ENCODE data around the gene NOD1. TPM values are rescaled to one million over a fixed set of nuclear protein-coding genes. Genes with fewer than 3 reads are reported as not detected.

The NOD1 gene
- total RNA-seq, 1 experiment from 2014 or later: 7.0 TPM

- H3K36me3 Mint-ChIP-seq (ENCODE audit: insufficient read depth, unreplicated experiment): peaks cover 6% of the 10 kb centered on the region
- H3K9me3 Mint-ChIP-seq (ENCODE audit: unreplicated experiment): no peaks in the 10 kb centered on the region
- ChIA-PET POLR2A (no interaction called here), CTCF (no interaction called here)
- H3K27me3 Mint-ChIP-seq (ENCODE audit: insufficient read depth, unreplicated experiment): no peaks in the 10 kb centered on the region
- DNase-seq: no peak
- H3K4me1 ChIP-seq: no peaks in the 10 kb centered on the region; the same call in 1 of the 2 replicates
- no peak overlapping the region for H3K27ac Mint-ChIP-seq (ENCODE audit: unreplicated experiment)
- no peak overlapping the region for H3K4me3 Mint-ChIP-seq (ENCODE audit: unreplicated experiment)
- no TSS peak for BruUV-seq (replicated peaks)
- no peaks in the 10 kb centered on the region for H3K4me1 Mint-ChIP-seq (ENCODE audit: low read depth, unreplicated experiment)
- no peaks in the 10 kb centered on the region for H3K36me3 ChIP-seq (ENCODE audit: control insufficient read depth, insufficient read depth, low read length)
- intact Hi-C loops (cut with micrococcal nuclease; ENCODE audit: unreplicated experiment): no loop called here
- no peak for TF ChIP-seq CTCF (IDR thresholded peaks at IDR 0.05; ENCODE audit: insufficient read depth in 1 of 2, low read depth in 1 of 2, low read length in 1 of 2, severe bottlenecking in 1 of 2, unreplicated experiment in 1 of 2)
- no peak overlapping the region for H3K4me3 ChIP-seq (ENCODE audit: low read depth, low read length)
- no peaks in the 10 kb centered on the region for H3K9me3 ChIP-seq
- no peaks in the 10 kb centered on the region for H3K27me3 ChIP-seq (replicated peaks; ENCODE audit: control insufficient read depth, insufficient read depth, low read length)
These were observed 31.1 kb downstream of the NOD1 start for GRCh38 chr7:30447466-30447865.

- Mint-ChIP-seq H3K9me3 (ENCODE audit: unreplicated experiment) (no peaks in the 10 kb centered on the region), H3K36me3 (ENCODE audit: insufficient read depth, unreplicated experiment) (peaks cover 6% of the 10 kb centered on the region), H3K27ac (ENCODE audit: unreplicated experiment) (no peak overlapping the region), H3K4me1 (ENCODE audit: low read depth, unreplicated experiment) (no peaks in the 10 kb centered on the region), H3K27me3 (ENCODE audit: insufficient read depth, unreplicated experiment) (no peaks in the 10 kb centered on the region), H3K4me3 (ENCODE audit: unreplicated experiment) (no peak overlapping the region)
- ChIA-PET POLR2A (no interaction called here), CTCF (no interaction called here)
- no peaks in the 10 kb centered on the region for H3K9me3 ChIP-seq
- H3K4me1 ChIP-seq: no peaks in the 10 kb centered on the region
- TF ChIP-seq CTCF (IDR thresholded peaks at IDR 0.05; ENCODE audit: insufficient read depth in 1 of 2, low read depth in 1 of 2, low read length in 1 of 2, severe bottlenecking in 1 of 2, unreplicated experiment in 1 of 2): no peak
- H3K4me3 ChIP-seq (ENCODE audit: low read depth, low read length): no peak overlapping the region
- no peak for DNase-seq
- no peaks in the 10 kb centered on the region for H3K27me3 ChIP-seq (replicated peaks; ENCODE audit: control insufficient read depth, insufficient read depth, low read length)
- intact Hi-C loops (cut with micrococcal nuclease; ENCODE audit: unreplicated experiment): no loop called here
- H3K36me3 ChIP-seq (ENCODE audit: control insufficient read depth, insufficient read depth, low read length): no peaks in the 10 kb centered on the region
- BruUV-seq (replicated peaks): no TSS peak
These were observed 32.3 kb downstream of the NOD1 start for GRCh38 chr7:30446266-30446665.

- Histone ChIP-seq H3K4me1 (no peaks in the 10 kb centered on the region), H3K27me3 (replicated peaks; ENCODE audit: control insufficient read depth, insufficient read depth, low read length) (no peaks in the 10 kb centered on the region), H3K4me3 (ENCODE audit: low read depth, low read length) (no peak overlapping the region), H3K9me3 (no peaks in the 10 kb centered on the region), H3K36me3 (ENCODE audit: control insufficient read depth, insufficient read depth, low read length) (no peaks in the 10 kb centered on the region)
- DNase-seq: peak; percentile 32 to 47
- ChIA-PET POLR2A (no interaction called here), CTCF (no interaction called here)
- no peak for TF ChIP-seq CTCF (IDR thresholded peaks at IDR 0.05; ENCODE audit: insufficient read depth in 1 of 2, low read depth in 1 of 2, low read length in 1 of 2, severe bottlenecking in 1 of 2, unreplicated experiment in 1 of 2)
- Mint-ChIP-seq H3K4me3 (ENCODE audit: unreplicated experiment) (no peak overlapping the region), H3K4me1 (ENCODE audit: low read depth, unreplicated experiment) (no peaks in the 10 kb centered on the region), H3K27me3 (ENCODE audit: insufficient read depth, unreplicated experiment) (no peaks in the 10 kb centered on the region), H3K36me3 (ENCODE audit: insufficient read depth, unreplicated experiment) (peaks cover 6% of the 10 kb centered on the region), H3K9me3 (ENCODE audit: unreplicated experiment) (no peaks in the 10 kb centered on the region), H3K27ac (ENCODE audit: unreplicated experiment) (no peak overlapping the region)
- no TSS peak for BruUV-seq (replicated peaks)
- intact Hi-C loops (cut with micrococcal nuclease; ENCODE audit: unreplicated experiment): no loop called here
These were observed 32.8 kb downstream of the NOD1 start for GRCh38 chr7:30445770-30446169.
